HepG2 (cell line): Measurements from ENCODE around the gene ABI2. TPM values are rescaled to one million over a fixed set of nuclear protein-coding genes. Genes with fewer than 3 reads are reported as not detected.

Experiments
- ATAC-seq: fragments of 200-7000 bp; cut with Tn5 transposase; 3 replicates; pipeline ENCODE4 v1.9.1; 2020; ENCODE audit warnings: mild to moderate bottlenecking, moderate library complexity
- BruUV-seq: library from RNA; stranded (reverse); fragments of 400-500 nt; replicated peaks from 2 replicates; lab custom pipeline; 2021; lab: Mats Ljungman, UMichigan
- CTCF ChIA-PET: fragments of 300-600 bp; formaldehyde crosslinking; extraction: SDS; loops from one replicate; lab custom pipeline; 2021; ENCODE audit warnings: low total read pairs, inconsistent platforms, low intra/inter-chr PET ratio; lab: Yijun Ruan, JAX
- POLR2A ChIA-PET: fragments of 350-600 bp; sonication (Branson Sonifier 250); formaldehyde crosslinking; loops from one replicate; lab custom pipeline; 2020; ENCODE audit warnings: antibody characterized with exemption, inconsistent platforms; lab: Yijun Ruan, JAX
- DNase-seq: peaks from one replicate; pipeline ENCODE4 v3.0.0-alpha.2; 2015; ENCODE audit warnings: low spot score
- FAIRE-seq: peaks from 3 replicates; lab custom pipeline; 2011; peaks lifted over from hg19 to GRCh38; lab: Jason Lieb, UNC
- H2AFZ ChIP-seq: one replicate; pipeline ENCODE4 v1.6.1; 2011; ENCODE audit warnings: low read length, inconsistent platforms
- H3K27ac ChIP-seq: fragments of 300-600 bp; 3 replicates; pipeline ENCODE4 v1.8.0; 2011; ENCODE audit warnings: mixed run types, mild to moderate bottlenecking, mixed read lengths, low read length, inconsistent platforms; ENCODE audit not compliant: insufficient read depth; ENCODE audit errors: extremely low read length
- H3K27me3 ChIP-seq, 2 experiments: fragments of 200-600 bp in 1 of 2; 2 replicates in 1 of 2; 3 replicates in 1 of 2; pipeline versions ENCODE4 v1.6.0 to v1.8.0; 2011; ENCODE audit warnings: low read length in 2 of 2, mild to moderate bottlenecking in 2 of 2, moderate library complexity in 2 of 2, inconsistent platforms in 1 of 2; ENCODE audit not compliant: insufficient read depth in 2 of 2, control insufficient read depth in 1 of 2
- H3K36me3 ChIP-seq, 2 experiments: fragments of 200-600 bp in 1 of 2; replicated peaks in 1 of 2; 2 replicates in 1 of 2; 3 replicates in 1 of 2; pipeline versions ENCODE4 v1.5.1 to v1.8.0; 2011; ENCODE audit warnings: low read length in 2 of 2, inconsistent platforms in 1 of 2; ENCODE audit not compliant: insufficient read depth in 2 of 2, control insufficient read depth in 1 of 2
- H3K4me1 ChIP-seq: 2 replicates; pipeline ENCODE4 v1.5.1; 2012; ENCODE audit warnings: low read length, inconsistent platforms; ENCODE audit not compliant: insufficient read depth
- H3K4me2 ChIP-seq: 2 replicates; pipeline ENCODE4 v1.6.0; 2011; ENCODE audit warnings: low read depth, low read length, inconsistent platforms
- H3K4me3 ChIP-seq, 3 experiments: fragments of 200-600 bp in 1 of 3; sonication (generic), shearing (Covaris generic) in 1 of 3; replicated peaks in 1 of 3; 2 replicates each; pipeline ENCODE4 v1.5.1; 2011 to 2016; ENCODE audit warnings: low read length in 3 of 3, inconsistent platforms in 2 of 3, low read depth in 2 of 3, mild to moderate bottlenecking in 2 of 3, control low read depth in 1 of 3, mixed read lengths in 1 of 3; ENCODE audit not compliant: insufficient read depth in 1 of 3
- H3K79me2 ChIP-seq: one replicate; pipeline ENCODE4 v1.6.1; 2011; ENCODE audit warnings: low read length, inconsistent platforms; ENCODE audit not compliant: insufficient read depth
- H3K9ac ChIP-seq: 2 replicates; pipeline ENCODE4 v1.6.0; 2011; ENCODE audit warnings: mild to moderate bottlenecking, low read depth, low read length, inconsistent platforms; ENCODE audit not compliant: insufficient read depth
- H3K9me3 ChIP-seq: 2 replicates; pipeline ENCODE4 v1.5.1; 2012; ENCODE audit warnings: mild to moderate bottlenecking, low read length
- H4K20me1 ChIP-seq: 2 replicates; pipeline ENCODE4 v1.6.0; 2011; ENCODE audit warnings: inconsistent platforms, mild to moderate bottlenecking, low read length, moderate library complexity; ENCODE audit not compliant: insufficient read depth
- CEBPB ChIP-seq: IDR thresholded peaks from 2 replicates; pipeline ENCODE4 v1.6.1; 2011; ENCODE audit warnings: low read depth, low read length, improper control_type of control experiment, borderline replicate concordance
- MIER2 ChIP-seq: IDR thresholded peaks from 2 replicates; pipeline ENCODE4 v1.6.1; 2016; ENCODE audit warnings: missing biosample characterization, missing genetic modification reagents
- MIER3 ChIP-seq: IDR thresholded peaks from 2 replicates; pipeline ENCODE4 v1.6.1; 2016; ENCODE audit warnings: missing compliant biosample characterization, borderline replicate concordance
- NR1H2 ChIP-seq: sonication (generic); formaldehyde crosslinking; IDR thresholded peaks from 2 replicates; pipeline ENCODE4 v1.8.1; 2022; ENCODE audit warnings: low read depth, missing genetic modification reagents, borderline replicate concordance
- RBAK ChIP-seq: sonication (generic); formaldehyde crosslinking; IDR thresholded peaks from 2 replicates; pipeline ENCODE4 v1.5.1; 2020; ENCODE audit warnings: mild to moderate bottlenecking, missing genetic modification reagents
- ZNF230 ChIP-seq: sonication (generic); formaldehyde crosslinking; IDR thresholded peaks from 2 replicates; pipeline ENCODE4 v1.4.0; 2020; ENCODE audit warnings: mild to moderate bottlenecking, missing genetic modification reagents
- ZNF713 ChIP-seq: sonication (generic); formaldehyde crosslinking; IDR thresholded peaks from 2 replicates; pipeline ENCODE4 v1.4.0; 2020; ENCODE audit warnings: mild to moderate bottlenecking, missing genetic modification reagents
- ZNF775 ChIP-seq: sonication (generic); formaldehyde crosslinking; IDR thresholded peaks from 2 replicates; pipeline ENCODE4 v1.4.0; 2020; ENCODE audit warnings: missing genetic modification reagents, mild to moderate bottlenecking, moderate library complexity, borderline replicate concordance
- ZNF850 ChIP-seq: sonication (generic); formaldehyde crosslinking; conservative IDR thresholded peaks from 2 replicates; pipeline ENCODE4 v1.9.0; 2021; ENCODE audit warnings: mild to moderate bottlenecking, missing genetic modification reagents
- WGBS: methylation state at CpG from one replicate; pipeline ENCODE4 v1.1.6; 2017; ENCODE audit warnings: low lambda C conversion rate; 5-methylcytosine and 5-hydroxymethylcytosine counted together
- in situ Hi-C: cut with HindIII; loops from 2 replicates; pipeline ENCODE4 v1.10.0; 2017; ENCODE audit warnings: low pct_unique_long_range_greater_than_20kb; ENCODE audit not compliant: extremely low pct_ligation_motif_present
- intact Hi-C: fragments of 100-400 bp; cut with micrococcal nuclease; formaldehyde crosslinking; loops from one replicate; pipeline ENCODE4 v1.10.0; 2022; ENCODE audit not compliant: unreplicated experiment
- polyA plus RNA-seq, 8 experiments: library from polyadenylated mRNA; depleted of rRNA in 3 of 8; stranded (reverse) in 7 of 8; unstranded in 1 of 8; fragments of >200 nt; fragmentation: Illumina TruSeq in 4 of 8; extraction: Trizol in 4 of 8; gene quantifications; 2 replicates each; pipeline versions ENCODE4 v1.2.1 to v1.2.3, GENCODE V29; 2011 to 2016; ENCODE audit warnings: low read depth in 4 of 8, missing spikeins in 1 of 8, mixed read lengths in 1 of 8; ENCODE audit not compliant: insufficient read depth in 1 of 8
- total RNA-seq, 5 experiments: library from RNA; depleted of rRNA; stranded (reverse); fragments of >200 nt; fragmentation: Illumina TruSeq; extraction: Trizol; gene quantifications; 2 replicates each; pipeline ENCODE4 v1.2.3, GENCODE V29; 2016; ENCODE audit warnings: low read depth in 1 of 5

Gene ABI2
- total and polyA plus RNA-seq, 2 of the 13 experiments (the other 11 are each of a cell fraction or from before 2014, with no cell fraction given): 28.4 to 32.4 TPM

DNA sequence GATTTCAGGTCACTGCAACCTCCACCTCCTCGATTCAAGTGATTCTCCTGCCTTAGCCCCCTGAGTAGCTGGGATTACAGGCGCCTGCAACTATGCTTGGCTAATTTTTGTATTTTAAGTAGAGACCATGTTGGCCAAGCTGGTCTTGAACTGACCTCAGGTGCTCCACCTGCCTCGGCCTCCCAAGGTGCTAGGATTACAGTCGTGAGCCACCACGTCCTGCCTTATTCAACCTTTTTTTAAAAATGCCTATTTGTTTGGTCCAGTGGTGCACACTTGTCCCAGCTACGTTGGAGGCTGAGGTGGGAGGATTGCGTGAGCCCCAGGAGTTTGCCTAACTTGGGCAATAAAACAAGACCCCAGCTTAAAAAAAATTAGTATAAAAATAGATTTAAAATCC lies 46.1 kb upstream of the ABI2 start:
- no peaks in the 10 kb centered on the region for H4K20me1 ChIP-seq
- no TSS peak for BruUV-seq
- H3K4me2 ChIP-seq: no peak overlapping the region
- ChIA-PET POLR2A (no interaction called here), CTCF (no interaction called here)
- intact Hi-C loops (no loop called here), in situ Hi-C loops (no loop called here)
- no peak overlapping the region for H3K4me3 ChIP-seq
- no peak for FAIRE-seq
- no peaks in the 10 kb centered on the region for H3K79me2 ChIP-seq
- H3K27me3 ChIP-seq: no peaks in the 10 kb centered on the region
- H3K4me1 ChIP-seq: no peaks in the 10 kb centered on the region
- H3K36me3 ChIP-seq: peaks cover 22 to 76% of the 10 kb centered on the region in 2 experiments; a peak in 4 of 5 replicates
- no peak overlapping the region for H2AFZ ChIP-seq
- no peak for DNase-seq
- H3K27ac ChIP-seq: no peak overlapping the region
- no peaks in the 10 kb centered on the region for H3K9me3 ChIP-seq
- no peak for ATAC-seq
- 98% methylated on average over 7 of the region's 7 CpGs for WGBS
- no peak overlapping the region for H3K9ac ChIP-seq
- no peak for TF ChIP-seq NR1H2 (CRISPR knock-in tag)
- no peak for TF ChIP-seq MIER3 (CRISPR knock-in tag)
- TF ChIP-seq MIER2 (CRISPR knock-in tag): no peak
- no peak for TF ChIP-seq ZNF775
- TF ChIP-seq RBAK (CRISPR knock-in tag): no peak
- TF ChIP-seq ZNF850 (CRISPR knock-in tag): no peak
- no peak for TF ChIP-seq ZNF713 (CRISPR knock-in tag)

DNA sequence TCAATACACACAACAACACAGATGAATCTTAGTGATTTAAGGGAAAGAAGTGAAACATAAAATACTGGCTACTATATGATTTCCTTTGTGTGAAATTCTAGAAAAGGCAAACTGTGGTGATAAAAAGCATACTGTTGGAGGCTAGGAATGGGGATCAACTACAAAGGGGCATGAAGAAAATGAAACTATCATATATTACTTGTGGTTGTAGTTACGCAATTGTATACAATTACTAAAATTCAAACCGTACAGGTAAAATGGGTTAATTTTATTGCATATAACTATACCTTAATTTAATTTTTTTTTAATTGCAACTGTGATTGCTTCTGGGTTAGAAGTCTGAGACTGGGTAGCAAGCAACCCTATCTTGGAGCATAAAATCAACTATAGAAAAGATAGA lies 41.7 kb upstream of the ABI2 start:
- no peak for ATAC-seq
- H3K4me1 ChIP-seq: no peaks in the 10 kb centered on the region
- no TSS peak for BruUV-seq
- TF ChIP-seq CEBPB (peak; percentile 71), ZNF230 (no peak)
- TF ChIP-seq, all 625 proteins: peak for 1
- H3K4me3 ChIP-seq: no peak overlapping the region
- CTCF ChIA-PET: no interaction called here
- no peaks in the 10 kb centered on the region for H3K9me3 ChIP-seq
- no peak overlapping the region for H3K9ac ChIP-seq
- no peak overlapping the region for H2AFZ ChIP-seq
- in situ Hi-C loops: no loop called here
- POLR2A ChIA-PET: interaction anchor here (0.6 kb wide), 1 partner anchor 42 kb away, joined by 3 read pairs; no protein-coding TSS in a partner anchor
- H3K27me3 ChIP-seq: no peaks in the 10 kb centered on the region
- WGBS: 95% methylated on average over 2 of the region's 2 CpGs
- no peaks in the 10 kb centered on the region for H4K20me1 ChIP-seq
- H3K27ac ChIP-seq: no peak overlapping the region
- FAIRE-seq (no peak), DNase-seq (no peak)
- no peak overlapping the region for H3K4me2 ChIP-seq
- peaks cover 8 to 63% of the 10 kb centered on the region in 2 experiments; a peak in 4 of 5 replicates for H3K36me3 ChIP-seq
- no peaks in the 10 kb centered on the region for H3K79me2 ChIP-seq
- intact Hi-C loops: no loop called here
